Skin epidermis (tissue), 12 donors: ENCODE measurements around the gene TBC1D10B.

Experiments
- H3K27ac ChIP-seq, 21 experiments: fragments of 200-600 bp; sonication (generic) in 11 of 21; one replicate each; pipeline ENCODE4 v1.5.0; 2020; ENCODE audit warnings: mild to moderate bottlenecking in 3 of 21, inconsistent platforms in 2 of 21, moderate library complexity in 2 of 21
- H3K4me3 ChIP-seq, 7 experiments: fragments of 200-600 bp; sonication (generic) in 2 of 7; one replicate each; pipeline ENCODE4 v1.5.0; 2020; ENCODE audit warnings: inconsistent platforms in 2 of 7, mild to moderate bottlenecking in 2 of 7, moderate library complexity in 1 of 7

Gene TBC1D10B

GRCh38 chr16:30377812-30378235 is 7.5 kb upstream of the TBC1D10B start:
- Histone ChIP-seq H3K27ac (peak overlapping the region; percentile 94 to 100 (median 99)), H3K4me3 (peak overlapping the region; percentile 49 to 63 (median 55))

- Histone ChIP-seq H3K27ac (peak overlapping the region; percentile 94 to 100 (median 99)), H3K4me3 (peak overlapping the region; percentile 49 to 63 (median 55))
These were observed 6.9 kb upstream of the TBC1D10B start for GRCh38 chr16:30377050-30377811.

- H3K27ac ChIP-seq: peak overlapping the region in 18 of 21 experiments; percentile 13 to 100 (median 98)
- H3K4me3 ChIP-seq: no peak overlapping the region
These were observed 6.2 kb upstream of the TBC1D10B start for GRCh38 chr16:30376461-30376902.

GRCh38 chr16:30375864-30376263 is 5.6 kb upstream of the TBC1D10B start:
- H3K27ac ChIP-seq: peak overlapping the region in 3 of 21 experiments; percentile 13 to 97 (median 97)

GRCh38 chr16:30374538-30374937 is 4.2 kb upstream of the TBC1D10B start, which contains the start of gene MYL11:
MYL11 (plus strand) TSS chr16:30374802; CDS start chr16:30374858, 56 bp downstream.
- H3K4me3 ChIP-seq: no peak within 1 kb of the TSS
- no peak within 1 kb of the TSS for H3K27ac ChIP-seq

More at GRCh38 chr16:30375864-30376263, 5.6 kb upstream of the TBC1D10B start:
- no peak overlapping the region for H3K4me3 ChIP-seq

GRCh38 chr16:30372725-30373124 is 2.4 kb upstream of the TBC1D10B start:
- no peak overlapping the region for H3K27ac ChIP-seq
- H3K4me3 ChIP-seq: no peak overlapping the region

GRCh38 chr16:30372038-30372712 is 1.9 kb upstream of the TBC1D10B start:
- H3K27ac ChIP-seq: peak overlapping the region in 6 of 21 experiments; percentile 34 to 89 (median 80)

GRCh38 chr16:30371248-30371816 is 1.0 kb upstream of the TBC1D10B start:
- peak overlapping the region in 6 of 7 experiments; percentile 23 to 47 (median 36) for H3K4me3 ChIP-seq
- H3K27ac ChIP-seq: peak overlapping the region in 20 of 21 experiments; percentile 52 to 90 (median 82)

More at GRCh38 chr16:30372038-30372712, 1.9 kb upstream of the TBC1D10B start:
- H3K4me3 ChIP-seq: no peak overlapping the region

GRCh38 chr16:30369938-30370455 is 297 bp downstream of the TBC1D10B start:
- H3K27ac ChIP-seq: peak overlapping the region; percentile 61 to 94 (median 86)
- H3K4me3 ChIP-seq: peak overlapping the region; percentile 67 to 93 (median 90)

- Histone ChIP-seq H3K4me3 (peak overlapping the region; percentile 67 to 93 (median 90)), H3K27ac (peak overlapping the region; percentile 61 to 94 (median 86))
These were observed 980 bp downstream of the TBC1D10B start for GRCh38 chr16:30369091-30369937.

- Histone ChIP-seq H3K27ac (peak overlapping the region in 20 of 21 experiments; percentile 68 to 94 (median 86)), H3K4me3 (peak overlapping the region; percentile 67 to 93 (median 90))
These were observed 1.6 kb downstream of the TBC1D10B start for GRCh38 chr16:30368792-30369090.

- Histone ChIP-seq H3K4me3 (peak overlapping the region; percentile 67 to 93 (median 90)), H3K27ac (peak overlapping the region in 20 of 21 experiments; percentile 12 to 94 (median 81))
These were observed 2.0 kb downstream of the TBC1D10B start for GRCh38 chr16:30368122-30368791.

GRCh38 chr16:30367349-30368009 is 2.8 kb downstream of the TBC1D10B start:
- peak overlapping the region in 5 of 7 experiments; percentile 67 to 91 (median 87) for H3K4me3 ChIP-seq
- peak overlapping the region in 12 of 21 experiments; percentile 14 to 94 (median 86) for H3K27ac ChIP-seq

GRCh38 chr16:30366511-30366910 is 3.8 kb downstream of the TBC1D10B start:
- H3K27ac ChIP-seq: peak overlapping the region in 1 of 21 experiments; percentile 51
- no peak overlapping the region for H3K4me3 ChIP-seq

GRCh38 chr16:30365200-30365599 is 5.1 kb downstream of the TBC1D10B start:
- Histone ChIP-seq H3K4me3 (no peak overlapping the region), H3K27ac (peak overlapping the region in 1 of 21 experiments; percentile 28)

GRCh38 chr16:30361180-30361579 is 9.1 kb downstream of the TBC1D10B start:
- H3K27ac ChIP-seq: no peak overlapping the region
- no peak overlapping the region for H3K4me3 ChIP-seq

- no peak overlapping the region for H3K4me3 ChIP-seq
- peak overlapping the region in 1 of 21 experiments; percentile 50 for H3K27ac ChIP-seq
These were observed 10.5 kb downstream of the TBC1D10B start for GRCh38 chr16:30359871-30360170.
